Endothelial cell of umbilical vein (primary cell): ENCODE measurements around the gene CAND1. TPM values are rescaled to one million over a fixed set of nuclear protein-coding genes. Genes with fewer than 3 reads are reported as not detected.

Experiments used
- BruUV-seq: library from RNA; stranded (reverse); fragments of 400-500 nt; replicated peaks from 2 replicates; lab custom pipeline; 2021; lab: Mats Ljungman, UMichigan
- CTCF ChIA-PET: fragments of 300-600, 350-600 bp; sonication (Branson Sonifier 250); formaldehyde crosslinking; loops from one replicate; lab custom pipeline; 2021; ENCODE audit warnings: antibody characterized with exemption, inconsistent platforms; lab: Charles Lee
- POLR2A ChIA-PET: fragments of 300-600, 350-600 bp; sonication (Branson Sonifier 250); formaldehyde crosslinking; loops from one replicate; lab custom pipeline; 2021; ENCODE audit warnings: antibody characterized with exemption, inconsistent platforms; lab: Charles Lee
- DNase-seq: peaks from one replicate; pipeline ENCODE4 v3.0.0-alpha.2; 2011; ENCODE audit warnings: low read depth, low spot score
- FAIRE-seq: peaks from 2 replicates; lab custom pipeline; 2011; peaks lifted over from hg19 to GRCh38; lab: Jason Lieb, UNC
- H2AFZ ChIP-seq: 2 replicates; pipeline ENCODE4 v1.6.0; 2012; ENCODE audit warnings: low read depth, low read length, control low read depth, inconsistent platforms
- H3K27ac ChIP-seq: 2 replicates; pipeline ENCODE4 v1.5.1; 2011; ENCODE audit warnings: low read depth, mild to moderate bottlenecking, control low read depth, low read length, moderate library complexity; ENCODE audit not compliant: insufficient read depth
- H3K27me3 ChIP-seq, 2 experiments: 2 replicates each; pipeline versions ENCODE4 v1.6.0 to v1.6.1; 2011; ENCODE audit warnings: low read length in 2 of 2, mixed read lengths in 1 of 2; ENCODE audit not compliant: control insufficient read depth in 2 of 2, insufficient read depth in 2 of 2
- H3K36me3 ChIP-seq, 2 experiments: 2 replicates in 1 of 2; 3 replicates in 1 of 2; pipeline ENCODE4 v1.5.1; 2011; ENCODE audit warnings: low read length in 2 of 2, mild to moderate bottlenecking in 1 of 2, moderate library complexity in 1 of 2; ENCODE audit not compliant: control insufficient read depth in 2 of 2, insufficient read depth in 2 of 2; ENCODE audit errors: extremely low read depth in 1 of 2
- H3K4me1 ChIP-seq: 3 replicates; pipeline ENCODE4 v1.5.1; 2011; ENCODE audit warnings: mild to moderate bottlenecking, low read length; ENCODE audit not compliant: control insufficient read depth, insufficient read depth; ENCODE audit errors: extremely low read depth
- H3K4me2 ChIP-seq: 2 replicates; pipeline ENCODE4 v1.6.1; 2011; ENCODE audit warnings: low read length, control low read depth, mixed read lengths; ENCODE audit not compliant: insufficient read depth
- H3K4me3 ChIP-seq, 3 experiments: fragments of 200-600 bp in 1 of 3; sonication (generic), shearing (Covaris generic) in 1 of 3; replicated peaks in 1 of 3; 2 replicates each; pipeline ENCODE4 v1.5.1; 2011 to 2016; ENCODE audit warnings: control low read depth in 3 of 3, low read length in 3 of 3, mild to moderate bottlenecking in 2 of 3, inconsistent platforms in 1 of 3, low read depth in 1 of 3, moderate library complexity in 1 of 3; ENCODE audit not compliant: insufficient read depth in 1 of 3
- H3K79me2 ChIP-seq: 2 replicates; pipeline ENCODE4 v1.6.0; 2012; ENCODE audit warnings: low read length, inconsistent platforms; ENCODE audit not compliant: control insufficient read depth, insufficient read depth
- H3K9ac ChIP-seq: replicated peaks from 2 replicates; pipeline ENCODE3; 2011; ENCODE audit warnings: low read length, control low read depth; ENCODE audit not compliant: insufficient read depth; ENCODE audit errors: extremely low read depth
- H3K9me1 ChIP-seq: replicated peaks from 3 replicates; pipeline ENCODE4 v1.6.0; 2011; ENCODE audit warnings: mild to moderate bottlenecking, low read length; ENCODE audit not compliant: control insufficient read depth, insufficient read depth; ENCODE audit errors: extremely low read depth
- H3K9me3 ChIP-seq: replicated peaks from 2 replicates; pipeline ENCODE4 v1.5.1; 2012; ENCODE audit warnings: low read length, inconsistent platforms; ENCODE audit not compliant: control insufficient read depth, insufficient read depth
- H4K20me1 ChIP-seq: replicated peaks from 2 replicates; pipeline ENCODE3; 2011; ENCODE audit warnings: mild to moderate bottlenecking, low read length; ENCODE audit not compliant: control insufficient read depth, insufficient read depth; ENCODE audit errors: extremely low read depth
- CTCF ChIP-seq, 2 donors: IDR thresholded peaks; 1 replicate in 1 of 2; 2 replicates in 1 of 2; pipeline ENCODE4 v1.5.1; 2011; ENCODE audit warnings: low read length in 2 of 2, mild to moderate bottlenecking in 2 of 2, moderate library complexity in 2 of 2, control low read depth in 1 of 2, inconsistent platforms in 1 of 2, low read depth in 1 of 2; ENCODE audit not compliant: insufficient read depth in 1 of 2; ENCODE audit errors: extremely low read depth in 1 of 2
- EZH2 ChIP-seq: IDR thresholded peaks from 2 replicates; pipeline ENCODE4 v1.6.1; 2012; ENCODE audit warnings: borderline replicate concordance, low read depth, mild to moderate bottlenecking, moderate library complexity, low read length, inconsistent platforms; ENCODE audit not compliant: severe bottlenecking
- FOS ChIP-seq: IDR thresholded peaks from 2 replicates; pipeline ENCODE4 v1.6.1; 2011; ENCODE audit warnings: mild to moderate bottlenecking, low read length, moderate library complexity, borderline replicate concordance; ENCODE audit not compliant: insufficient read depth
- GATA2 ChIP-seq: IDR thresholded peaks from 2 replicates; pipeline ENCODE4 v1.7.0; 2011; ENCODE audit warnings: low read depth, mild to moderate bottlenecking, moderate library complexity, mixed read lengths, low read length; ENCODE audit not compliant: insufficient read length, insufficient read depth
- JUN ChIP-seq: IDR thresholded peaks from 2 replicates; pipeline ENCODE4 v1.6.1; 2011; ENCODE audit warnings: borderline replicate concordance, low read depth; ENCODE audit not compliant: insufficient read length, insufficient read depth
- MAX ChIP-seq: IDR thresholded peaks from 2 replicates; pipeline ENCODE4 v1.6.1; 2011; ENCODE audit not compliant: insufficient read depth, insufficient read length
- MYC ChIP-seq: IDR thresholded peaks from one replicate; pipeline ENCODE4 v1.6.1; 2011; ENCODE audit warnings: mild to moderate bottlenecking, low read depth, low read length
- POLR2A ChIP-seq: IDR thresholded peaks from 2 replicates; pipeline ENCODE4 v1.6.1; 2012; ENCODE audit warnings: low read depth, mild to moderate bottlenecking, control low read depth, low read length
- POLR2AphosphoS5 ChIP-seq: IDR thresholded peaks from 2 replicates; pipeline ENCODE4 v1.6.1; 2012; ENCODE audit warnings: low read depth, mild to moderate bottlenecking, control low read depth, low read length, moderate library complexity; ENCODE audit not compliant: insufficient read depth
- dilution Hi-C: fragments of 300-500 bp; cut with MboI; formaldehyde crosslinking; loops from one replicate; pipeline ENCODE4 v1.15.0; 2019; ENCODE audit warnings: low sequenced_read_pairs; ENCODE audit not compliant: extremely low pct_ligation_motif_present
- intact Hi-C: fragments of 100-400 bp; cut with micrococcal nuclease; formaldehyde crosslinking; loops from one replicate; pipeline ENCODE4 v1.10.0; 2022
- polyA plus RNA-seq, 4 experiments: library from polyadenylated mRNA; depleted of rRNA in 3 of 4; stranded (reverse) in 3 of 4; unstranded in 1 of 4; fragments of >200 nt; gene quantifications; 2 replicates each; pipeline versions ENCODE4 v1.2.1 to v1.2.3, GENCODE V29; 2011 to 2012; ENCODE audit warnings: missing spikeins in 1 of 4
- total RNA-seq: library from RNA; stranded (reverse); gene quantifications from 2 replicates; pipeline ENCODE4 v1.2.3, GENCODE V29; 2021

Gene CAND1
- total and polyA plus RNA-seq, 2 donors (not counting 3 experiments of a cell fraction or from before 2014, with no cell fraction given) = 28.3 to 128 TPM

DNA sequence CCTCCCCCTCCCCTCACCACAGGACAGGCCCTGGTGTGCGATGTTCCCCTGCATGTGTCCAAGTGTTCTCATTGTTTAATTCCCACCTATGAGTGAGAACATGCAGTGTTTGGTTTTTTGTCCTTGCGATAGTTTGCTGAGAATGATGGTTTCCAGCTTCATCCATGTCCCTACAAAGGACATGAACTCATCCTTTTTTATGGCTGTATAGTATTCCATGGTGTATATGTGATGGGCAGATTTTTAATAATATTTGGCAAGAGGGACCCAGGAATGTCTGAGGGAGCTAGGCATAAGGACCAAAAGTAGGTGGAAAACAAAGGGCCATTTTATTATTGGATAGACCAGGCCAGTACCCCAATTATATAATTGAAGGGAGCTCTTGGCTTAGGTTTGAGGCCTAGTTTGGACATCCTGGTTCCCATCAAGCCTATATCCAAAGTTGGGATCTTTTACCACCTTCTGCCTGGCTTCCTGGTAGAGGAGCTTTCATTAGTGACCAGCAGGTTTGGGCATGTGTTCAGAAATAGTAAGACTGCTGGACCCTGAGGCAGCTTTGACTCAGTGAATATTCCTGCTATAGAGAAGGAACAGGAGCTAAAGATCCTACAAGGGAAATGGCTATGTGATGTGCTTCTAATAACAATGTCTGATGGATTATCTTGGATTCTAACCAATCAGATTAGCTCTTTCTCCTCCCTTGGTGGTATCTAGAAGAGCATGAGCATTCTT lies 76.0 kb downstream of the CAND1 start:
- dilution Hi-C loops = no loop called here
- no peak overlapping the region for H3K4me3 ChIP-seq
- BruUV-seq = no TSS peak
- FAIRE-seq (no peak), DNase-seq (no peak)
- H3K36me3 ChIP-seq = no peaks in the 10 kb centered on the region
- H3K4me1 ChIP-seq = no peaks in the 10 kb centered on the region
- POLR2A ChIA-PET = no interaction called here
- no peak overlapping the region for H3K9ac ChIP-seq
- H3K9me1 ChIP-seq = no peaks in the 10 kb centered on the region
- intact Hi-C loops = no loop called here
- H3K4me2 ChIP-seq = no peak overlapping the region
- H3K9me3 ChIP-seq = no peaks in the 10 kb centered on the region
- no peaks in the 10 kb centered on the region for H3K27me3 ChIP-seq
- no peaks in the 10 kb centered on the region for H3K79me2 ChIP-seq
- CTCF ChIA-PET = interaction anchor here (0.9 to 2.7 kb wide), 2 partner anchors 12 to 598 kb away, joined by 4 to 17 read pairs; no protein-coding TSS in a partner anchor
- H2AFZ ChIP-seq = no peak overlapping the region
- no peak overlapping the region for H3K27ac ChIP-seq
- TF ChIP-seq POLR2A (no peak), EZH2 (no peak), CTCF (IDR thresholded peaks at IDR 0.05; ENCODE audit: extremely low read depth in 1 of 2, insufficient read depth in 1 of 2, low read depth in 1 of 2, low read length in 2 of 2) (no peak), POLR2AphosphoS5 (no peak), JUN (no peak), FOS (no peak), MAX (no peak), MYC (no peak), GATA2 (no peak)
- no peaks in the 10 kb centered on the region for H4K20me1 ChIP-seq
